GM12872 (cell line): Measurements from ENCODE around the gene SAP25.

ENCODE experiments used
- TF ChIP-seq, protein P1 (sequence below): IDR thresholded peaks from 3 replicates; pipeline ENCODE4 v1.5.1; 2011; ENCODE audit warnings: low read depth, mild to moderate bottlenecking, low read length, moderate library complexity; ENCODE audit not compliant: insufficient read depth

Gene SAP25

GRCh38 chr7:100546926-100547800 is 26.5 kb downstream of the SAP25 start:
- TF ChIP-seq, protein P1, sequence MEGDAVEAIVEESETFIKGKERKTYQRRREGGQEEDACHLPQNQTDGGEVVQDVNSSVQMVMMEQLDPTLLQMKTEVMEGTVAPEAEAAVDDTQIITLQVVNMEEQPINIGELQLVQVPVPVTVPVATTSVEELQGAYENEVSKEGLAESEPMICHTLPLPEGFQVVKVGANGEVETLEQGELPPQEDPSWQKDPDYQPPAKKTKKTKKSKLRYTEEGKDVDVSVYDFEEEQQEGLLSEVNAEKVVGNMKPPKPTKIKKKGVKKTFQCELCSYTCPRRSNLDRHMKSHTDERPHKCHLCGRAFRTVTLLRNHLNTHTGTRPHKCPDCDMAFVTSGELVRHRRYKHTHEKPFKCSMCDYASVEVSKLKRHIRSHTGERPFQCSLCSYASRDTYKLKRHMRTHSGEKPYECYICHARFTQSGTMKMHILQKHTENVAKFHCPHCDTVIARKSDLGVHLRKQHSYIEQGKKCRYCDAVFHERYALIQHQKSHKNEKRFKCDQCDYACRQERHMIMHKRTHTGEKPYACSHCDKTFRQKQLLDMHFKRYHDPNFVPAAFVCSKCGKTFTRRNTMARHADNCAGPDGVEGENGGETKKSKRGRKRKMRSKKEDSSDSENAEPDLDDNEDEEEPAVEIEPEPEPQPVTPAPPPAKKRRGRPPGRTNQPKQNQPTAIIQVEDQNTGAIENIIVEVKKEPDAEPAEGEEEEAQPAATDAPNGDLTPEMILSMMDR: no peak

- TF ChIP-seq, protein P1: no peak
Measured at GRCh38 chr7:100546129-100546925, 27.4 kb downstream of the SAP25 start.

DNA sequence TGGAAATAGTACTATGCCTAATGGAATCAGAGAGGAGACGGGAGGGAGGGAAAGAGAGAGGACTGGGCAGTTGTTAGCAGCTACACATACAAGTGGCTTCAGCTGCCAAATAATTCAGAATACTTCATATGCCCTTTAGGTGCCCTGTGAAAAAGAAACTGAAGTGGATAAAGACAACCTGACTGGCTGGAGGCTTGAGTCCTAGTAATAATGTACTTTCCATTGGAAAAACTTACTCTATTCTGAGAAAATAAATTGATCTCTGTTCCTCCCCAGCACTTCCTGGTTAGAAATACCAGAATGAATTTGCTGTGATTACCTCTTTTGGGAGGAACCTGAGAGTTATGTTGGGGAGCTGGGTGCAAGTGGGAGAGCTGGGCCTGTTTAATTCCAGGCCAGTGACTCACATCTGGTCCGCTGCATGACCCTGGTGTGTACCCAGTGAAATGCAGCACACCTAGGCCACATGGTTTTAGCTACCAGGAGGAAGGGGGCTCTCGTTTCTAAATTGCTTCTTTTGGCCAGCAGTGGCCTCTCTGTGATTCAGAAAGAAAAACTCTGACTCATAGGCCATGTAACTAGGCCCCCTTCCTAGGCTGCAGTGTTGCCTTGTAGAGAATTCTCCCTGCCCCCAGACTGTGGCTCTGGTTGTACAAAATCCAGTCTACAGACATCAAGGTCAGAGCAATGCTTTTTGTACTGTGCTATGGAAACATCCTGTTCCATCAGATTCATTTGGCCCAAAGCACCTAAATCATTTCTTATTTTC is 28.2 kb downstream of the SAP25 start:
- TF ChIP-seq, protein P1: peak; percentile 36; the same call in 2 of the 3 replicates

DNA sequence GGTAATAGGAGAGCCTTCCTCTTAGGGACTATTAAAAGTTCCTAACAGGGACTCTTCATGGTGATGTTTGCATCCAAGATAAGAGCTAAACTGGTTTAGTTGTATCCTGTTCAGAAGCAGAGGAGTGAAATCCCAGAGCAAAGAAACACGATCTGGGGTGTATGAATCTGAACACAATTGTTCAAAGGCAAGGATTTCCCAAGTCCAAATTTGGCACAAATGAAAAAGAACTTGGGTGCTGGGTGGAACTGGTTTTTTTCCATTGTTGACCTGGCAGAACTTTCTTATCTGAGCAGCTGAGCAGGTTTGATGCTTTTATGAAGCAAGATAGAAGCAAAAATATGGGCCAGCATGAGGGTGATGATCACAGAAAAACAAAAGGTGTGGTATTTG is 28.7 kb downstream of the SAP25 start:
- TF ChIP-seq, protein P1: no peak

- TF ChIP-seq, protein P1: no peak
Measured at GRCh38 chr7:100544386-100544785, 29.3 kb downstream of the SAP25 start.

- TF ChIP-seq, protein P1: no peak
Measured at GRCh38 chr7:100543586-100543985, 30.1 kb downstream of the SAP25 start.
